PC-3 (cell line): ENCODE results near the gene RIPOR3.

Experiments used
- CTCF ChIP-seq: fragments of 300-600 bp; sonication (generic); conservative IDR thresholded peaks from 2 replicates; pipeline ENCODE4 v1.5.1; 2017; ENCODE audit warnings: antibody characterized with exemption, low read depth, mild to moderate bottlenecking, low read length
- EZH2phosphoT487 ChIP-seq: fragments of 300-600 bp; sonication (generic); IDR thresholded peaks from 2 replicates; pipeline ENCODE4 v1.6.1; 2018; ENCODE audit warnings: mild to moderate bottlenecking, antibody characterized with exemption, low read length, borderline replicate concordance

GRCh38 chr20:50577175-50578018 lies 113.9 kb downstream of the RIPOR3 start:
- TF ChIP-seq CTCF (no peak), EZH2phosphoT487 (no peak)
